Measurements from ENCODE around the gene FA2H. TPM values are rescaled to one million over a fixed set of nuclear protein-coding genes. Genes with fewer than 3 reads are reported as not detected.

FA2H gene
- total and polyA plus RNA-seq, 10 of the 15 experiments (the other 5 are each of a cell fraction or from before 2014, with no cell fraction given), result 0.05 to 0.73 (median 0.51) TPM; not detected in 3

DNA sequence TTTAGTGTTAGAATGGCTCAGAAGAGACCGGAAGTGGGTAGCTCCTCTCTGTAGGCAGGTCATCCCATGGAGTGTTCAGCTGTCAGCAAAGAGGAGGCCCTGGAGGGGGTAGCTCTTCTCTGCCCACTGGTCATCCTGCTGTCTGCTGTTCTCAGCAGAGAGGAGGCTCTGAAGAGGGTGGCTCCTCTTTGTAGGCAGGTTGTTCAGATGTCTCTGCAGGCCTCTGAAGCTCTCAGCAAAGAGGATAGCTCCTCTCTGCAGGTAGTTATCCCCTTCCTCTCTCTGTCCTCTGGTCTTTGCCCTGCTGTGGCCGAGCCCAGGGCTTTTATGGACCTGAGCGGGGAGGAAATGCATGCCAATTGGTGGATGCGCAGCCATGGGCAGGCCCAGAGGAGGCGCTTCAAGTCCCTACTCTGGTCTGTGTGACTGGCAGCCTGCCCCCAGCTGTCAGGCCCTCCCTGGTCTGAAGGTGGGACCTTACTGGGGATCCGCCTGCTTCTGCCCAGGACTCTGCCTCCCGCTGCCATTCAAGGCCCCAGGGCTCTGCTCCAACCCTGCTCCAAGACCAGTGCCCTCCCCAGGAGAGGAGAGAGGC, 32.5 kb upstream of the FA2H start:
- TF ChIP-seq, protein P1, sequence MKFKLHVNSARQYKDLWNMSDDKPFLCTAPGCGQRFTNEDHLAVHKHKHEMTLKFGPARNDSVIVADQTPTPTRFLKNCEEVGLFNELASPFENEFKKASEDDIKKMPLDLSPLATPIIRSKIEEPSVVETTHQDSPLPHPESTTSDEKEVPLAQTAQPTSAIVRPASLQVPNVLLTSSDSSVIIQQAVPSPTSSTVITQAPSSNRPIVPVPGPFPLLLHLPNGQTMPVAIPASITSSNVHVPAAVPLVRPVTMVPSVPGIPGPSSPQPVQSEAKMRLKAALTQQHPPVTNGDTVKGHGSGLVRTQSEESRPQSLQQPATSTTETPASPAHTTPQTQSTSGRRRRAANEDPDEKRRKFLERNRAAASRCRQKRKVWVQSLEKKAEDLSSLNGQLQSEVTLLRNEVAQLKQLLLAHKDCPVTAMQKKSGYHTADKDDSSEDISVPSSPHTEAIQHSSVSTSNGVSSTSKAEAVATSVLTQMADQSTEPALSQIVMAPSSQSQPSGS (IDR thresholded peaks at IDR 0.05; ENCODE audit: low read length), result no peak
- TF ChIP-seq, protein P2, sequence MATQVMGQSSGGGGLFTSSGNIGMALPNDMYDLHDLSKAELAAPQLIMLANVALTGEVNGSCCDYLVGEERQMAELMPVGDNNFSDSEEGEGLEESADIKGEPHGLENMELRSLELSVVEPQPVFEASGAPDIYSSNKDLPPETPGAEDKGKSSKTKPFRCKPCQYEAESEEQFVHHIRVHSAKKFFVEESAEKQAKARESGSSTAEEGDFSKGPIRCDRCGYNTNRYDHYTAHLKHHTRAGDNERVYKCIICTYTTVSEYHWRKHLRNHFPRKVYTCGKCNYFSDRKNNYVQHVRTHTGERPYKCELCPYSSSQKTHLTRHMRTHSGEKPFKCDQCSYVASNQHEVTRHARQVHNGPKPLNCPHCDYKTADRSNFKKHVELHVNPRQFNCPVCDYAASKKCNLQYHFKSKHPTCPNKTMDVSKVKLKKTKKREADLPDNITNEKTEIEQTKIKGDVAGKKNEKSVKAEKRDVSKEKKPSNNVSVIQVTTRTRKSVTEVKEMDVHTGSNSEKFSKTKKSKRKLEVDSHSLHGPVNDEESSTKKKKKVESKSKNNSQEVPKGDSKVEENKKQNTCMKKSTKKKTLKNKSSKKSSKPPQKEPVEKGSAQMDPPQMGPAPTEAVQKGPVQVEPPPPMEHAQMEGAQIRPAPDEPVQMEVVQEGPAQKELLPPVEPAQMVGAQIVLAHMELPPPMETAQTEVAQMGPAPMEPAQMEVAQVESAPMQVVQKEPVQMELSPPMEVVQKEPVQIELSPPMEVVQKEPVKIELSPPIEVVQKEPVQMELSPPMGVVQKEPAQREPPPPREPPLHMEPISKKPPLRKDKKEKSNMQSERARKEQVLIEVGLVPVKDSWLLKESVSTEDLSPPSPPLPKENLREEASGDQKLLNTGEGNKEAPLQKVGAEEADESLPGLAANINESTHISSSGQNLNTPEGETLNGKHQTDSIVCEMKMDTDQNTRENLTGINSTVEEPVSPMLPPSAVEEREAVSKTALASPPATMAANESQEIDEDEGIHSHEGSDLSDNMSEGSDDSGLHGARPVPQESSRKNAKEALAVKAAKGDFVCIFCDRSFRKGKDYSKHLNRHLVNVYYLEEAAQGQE (IDR thresholded peaks at IDR 0.05; ENCODE audit: low read depth, low read length), result no peak
- TF ChIP-seq JUND (IDR thresholded peaks at IDR 0.05; ENCODE audit: low read depth, low read length), result no peak
- no peak for TF ChIP-seq DPF2 (IDR thresholded peaks at IDR 0.05)
- TF ChIP-seq HCFC1 (IDR thresholded peaks at IDR 0.05; ENCODE audit: low read length), result no peak
- TF ChIP-seq SP1 (IDR thresholded peaks at IDR 0.05; ENCODE audit: low read depth, low read length), result no peak
- no peak for TF ChIP-seq CHD4 (IDR thresholded peaks at IDR 0.05)
- ChIA-PET CTCF (interaction anchor here (0.5 to 1.9 kb wide), 2 partner anchors 56 to 121 kb away, joined by 3 to 6 read pairs; no protein-coding TSS in a partner anchor), POLR2A (no interaction called here), RAD21 (ENCODE audit: unreplicated experiment) (no interaction called here), SMC1A (ENCODE audit: uncharacterized antibody, unreplicated experiment) (interaction anchor here (1.2 kb wide), 1 partner anchor 39 kb away, joined by 3 read pairs; no protein-coding TSS in a partner anchor)
- no peak for FAIRE-seq
- Histone ChIP-seq H3K36me3 (ENCODE audit: control insufficient read depth in 2 of 2, insufficient read depth in 2 of 2, low read length in 1 of 2) (no peaks in the 10 kb centered on the region), H3K4me1 (ENCODE audit: control insufficient read depth, insufficient read depth, low read length) (no peaks in the 10 kb centered on the region), H2AFZ (ENCODE audit: control insufficient read depth, low read depth, low read length) (no peak overlapping the region), H3K4me3 (no peak overlapping the region), H3K4me2 (ENCODE audit: control insufficient read depth, insufficient read depth) (no peak overlapping the region), H3K9ac (ENCODE audit: control insufficient read depth, insufficient read depth, low read length) (no peak overlapping the region), H3K79me2 (ENCODE audit: control insufficient read depth, insufficient read depth, low read length) (no peaks in the 10 kb centered on the region), H3K27ac (ENCODE audit: control insufficient read depth, insufficient read depth) (no peak overlapping the region), H3K27me3 (replicated peaks in 1 of 2; ENCODE audit: control insufficient read depth in 2 of 2, insufficient read depth in 2 of 2, low read length in 1 of 2) (no peaks in the 10 kb centered on the region), H4K20me1 (ENCODE audit: control insufficient read depth, insufficient read depth) (no peaks in the 10 kb centered on the region), H3K9me3 (replicated peaks; ENCODE audit: control insufficient read depth, insufficient read depth, low read length) (peaks cover 2% of the 10 kb centered on the region; the same call in 1 of the 3 replicates)
- 39% methylated on average over 7 of the region's 7 CpGs for WGBS (ENCODE audit: insufficient coverage, insufficient replicate concordance, low lambda C conversion rate, missing lambda C conversion rate)
- no peak for DNase-seq (ENCODE audit: low read depth, low spot score)
- intact Hi-C loops (cut with micrococcal nuclease; ENCODE audit: unreplicated experiment) (no loop called here), in situ Hi-C loops (cut with MboI) (no loop called here)
- ATAC-seq, result no peak
- BruUV-seq (replicated peaks), result no TSS peak
